Mesothelial cell of epicardium (in vitro differentiated cells): Measurements from ENCODE around the gene GJA10. TPM values are rescaled to one million over a fixed set of nuclear protein-coding genes. Genes with fewer than 3 reads are reported as not detected.

Experiments
- DNase-seq, 2 experiments: peaks; one replicate each; pipeline ENCODE4 v3.0.0; 2021; ENCODE audit warnings: low spot score in 2 of 2; ENCODE audit not compliant: unreplicated experiment in 2 of 2
- H3K27ac Mint-ChIP-seq: 2 replicates; pipeline ENCODE4 v1.8.0; 2021; ENCODE audit warnings: mixed read lengths
- H3K27me3 Mint-ChIP-seq: 2 replicates; pipeline ENCODE4 v1.8.0; 2021; ENCODE audit warnings: low read depth, mixed read lengths
- H3K36me3 Mint-ChIP-seq: 2 replicates; pipeline ENCODE4 v1.8.0; 2021; ENCODE audit warnings: mixed read lengths
- H3K4me1 Mint-ChIP-seq: 2 replicates; pipeline ENCODE4 v1.8.0; 2021; ENCODE audit warnings: mixed read lengths
- H3K4me3 Mint-ChIP-seq: 2 replicates; pipeline ENCODE4 v1.8.0; 2021; ENCODE audit warnings: mild to moderate bottlenecking, moderate library complexity, mixed read lengths
- H3K9me3 Mint-ChIP-seq: 2 replicates; pipeline ENCODE4 v1.8.0; 2021; ENCODE audit warnings: mixed read lengths
- total RNA-seq: library from RNA; stranded (reverse); gene quantifications from 3 replicates; pipeline ENCODE4 v1.2.1, GENCODE V29; 2021
- TF ChIP-seq, protein P1 (sequence below): fragments of 200-600 bp; sonication (generic); IDR thresholded peaks from one replicate; pipeline ENCODE4 v1.5.0; 2021; ENCODE audit warnings: antibody characterized with exemption; ENCODE audit not compliant: unreplicated experiment

Gene GJA10
- total RNA-seq, 1 donor from 2014 or later: not detected

- no peak overlapping the region for H3K27ac Mint-ChIP-seq
- peaks cover 4% of the 10 kb centered on the region for H3K4me1 Mint-ChIP-seq
- H3K9me3 Mint-ChIP-seq: no peaks in the 10 kb centered on the region
- TF ChIP-seq, protein P1, sequence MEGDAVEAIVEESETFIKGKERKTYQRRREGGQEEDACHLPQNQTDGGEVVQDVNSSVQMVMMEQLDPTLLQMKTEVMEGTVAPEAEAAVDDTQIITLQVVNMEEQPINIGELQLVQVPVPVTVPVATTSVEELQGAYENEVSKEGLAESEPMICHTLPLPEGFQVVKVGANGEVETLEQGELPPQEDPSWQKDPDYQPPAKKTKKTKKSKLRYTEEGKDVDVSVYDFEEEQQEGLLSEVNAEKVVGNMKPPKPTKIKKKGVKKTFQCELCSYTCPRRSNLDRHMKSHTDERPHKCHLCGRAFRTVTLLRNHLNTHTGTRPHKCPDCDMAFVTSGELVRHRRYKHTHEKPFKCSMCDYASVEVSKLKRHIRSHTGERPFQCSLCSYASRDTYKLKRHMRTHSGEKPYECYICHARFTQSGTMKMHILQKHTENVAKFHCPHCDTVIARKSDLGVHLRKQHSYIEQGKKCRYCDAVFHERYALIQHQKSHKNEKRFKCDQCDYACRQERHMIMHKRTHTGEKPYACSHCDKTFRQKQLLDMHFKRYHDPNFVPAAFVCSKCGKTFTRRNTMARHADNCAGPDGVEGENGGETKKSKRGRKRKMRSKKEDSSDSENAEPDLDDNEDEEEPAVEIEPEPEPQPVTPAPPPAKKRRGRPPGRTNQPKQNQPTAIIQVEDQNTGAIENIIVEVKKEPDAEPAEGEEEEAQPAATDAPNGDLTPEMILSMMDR: no peak
- no peak for DNase-seq
- H3K27me3 Mint-ChIP-seq: no peaks in the 10 kb centered on the region
- H3K4me3 Mint-ChIP-seq: no peak overlapping the region
- H3K36me3 Mint-ChIP-seq: peaks cover 5% of the 10 kb centered on the region
Observed at GRCh38 chr6:89944181-89944755, 50.0 kb downstream of the GJA10 start.

GRCh38 chr6:89944826-89945407, 50.6 kb downstream of the GJA10 start:
- no peak overlapping the region for H3K27ac Mint-ChIP-seq
- no peak for DNase-seq
- peaks cover 4% of the 10 kb centered on the region for H3K4me1 Mint-ChIP-seq
- no peaks in the 10 kb centered on the region for H3K9me3 Mint-ChIP-seq
- TF ChIP-seq, protein P1: peak; percentile 54
- no peak overlapping the region for H3K4me3 Mint-ChIP-seq
- H3K36me3 Mint-ChIP-seq: peaks cover 12% of the 10 kb centered on the region
- H3K27me3 Mint-ChIP-seq: no peaks in the 10 kb centered on the region

Other genes with a start within 250 kb of the GJA10 start
- gene MDN1, start 74.7 kb upstream of the GJA10 start, total RNA-seq: 43.4 to 52.0 TPM (median 47.1 TPM) in 3 replicates
- 22.8 to 23.4 TPM (median 23.1 TPM) in 3 replicates for gene CASP8AP2, start 64.6 kb upstream of the GJA10 start, total RNA-seq